ENCODE measurements around the gene TIMP1.

Gene TIMP1

GRCh38 chrX:47608130-47608810, 26.0 kb downstream of the TIMP1 start:
- DNase-seq: no peak

- no peak for DNase-seq
Observed at GRCh38 chrX:47610511-47610910, 28.3 kb downstream of the TIMP1 start.

- no peak for DNase-seq
Observed at GRCh38 chrX:47611489-47611888, 29.3 kb downstream of the TIMP1 start.

- no peak for DNase-seq
Observed at GRCh38 chrX:47611926-47612325, 29.7 kb downstream of the TIMP1 start.

GRCh38 chrX:47612418-47612817, 30.2 kb downstream of the TIMP1 start:
- no peak for DNase-seq

- no peak for DNase-seq
Observed at GRCh38 chrX:47613082-47613481, 30.8 kb downstream of the TIMP1 start.

- no peak for DNase-seq
Observed at GRCh38 chrX:47614618-47615017, 32.4 kb downstream of the TIMP1 start.

GRCh38 chrX:47618923-47619485, 36.8 kb downstream of the TIMP1 start:
- no peak for DNase-seq

- peak; percentile 80 for DNase-seq
Observed at GRCh38 chrX:47619486-47620302, 37.5 kb downstream of the TIMP1 start, which contains the start of gene SYN1. TSS of gene SYN1 (minus strand) at chrX:47619857. CDS start at chrX:47619728, 129 bp downstream.

GRCh38 chrX:47620303-47620685, 38.1 kb downstream of the TIMP1 start:
- DNase-seq: no peak

GRCh38 chrX:47621851-47622250, 39.6 kb downstream of the TIMP1 start:
- DNase-seq: no peak

GRCh38 chrX:47623540-47624027, 41.3 kb downstream of the TIMP1 start:
- peak; percentile 76 for DNase-seq

- no peak for DNase-seq
Observed at GRCh38 chrX:47625365-47625764, 43.1 kb downstream of the TIMP1 start.

GRCh38 chrX:47628982-47629381, 46.7 kb downstream of the TIMP1 start:
- DNase-seq: no peak

GRCh38 chrX:47629419-47630200, 47.4 kb downstream of the TIMP1 start, which contains the start of gene CFP:
TSS of gene CFP (minus strand) at chrX:47629930. CDS start at chrX:47629844, 86 bp downstream.
- no peak for DNase-seq

- no peak for DNase-seq
Observed at GRCh38 chrX:47631676-47632075, 49.4 kb downstream of the TIMP1 start.

- no peak for DNase-seq
Observed at GRCh38 chrX:47632666-47633065, 50.4 kb downstream of the TIMP1 start.

GRCh38 chrX:47633689-47634590, 51.7 kb downstream of the TIMP1 start:
- DNase-seq: no peak

GRCh38 chrX:47634871-47635575, 52.8 kb downstream of the TIMP1 start:
- DNase-seq: no peak

Measured in fibroblast of skin of right biceps (primary cell).